SK-N-SH (cell line): Measurements from ENCODE around the gene XCR1.

Experiments used
- CHD2 ChIP-seq: fragments of 150-350 bp; IDR thresholded peaks from 2 replicates; pipeline ENCODE4 v1.6.1; 2018; ENCODE audit warnings: low read length; ENCODE audit not compliant: partially characterized antibody
- CTCF ChIP-seq: fragments of 200-600 bp; sonication (generic); IDR thresholded peaks from 2 replicates; pipeline ENCODE4 v1.6.1; 2017; ENCODE audit warnings: antibody characterized with exemption, mild to moderate bottlenecking, moderate library complexity
- EZH2phosphoT487 ChIP-seq: fragments of 200-600 bp; sonication (generic); IDR thresholded peaks from 2 replicates; pipeline ENCODE4 v1.6.1; 2017; ENCODE audit warnings: low read depth, mixed run types, mild to moderate bottlenecking, antibody characterized with exemption, moderate library complexity, borderline replicate concordance
- JUND ChIP-seq: IDR thresholded peaks from 2 replicates; pipeline ENCODE4 v1.4.0; 2012
- MEF2A ChIP-seq: IDR thresholded peaks from 2 replicates; pipeline ENCODE4 v1.4.0; 2012; ENCODE audit warnings: low read depth, borderline replicate concordance
- POLR2AphosphoS5 ChIP-seq: IDR thresholded peaks from 2 replicates; pipeline ENCODE4 v1.6.1; 2012; ENCODE audit warnings: low read depth, low read length
- RAD21 ChIP-seq: IDR thresholded peaks from 2 replicates; pipeline ENCODE4 v1.6.1; 2012; ENCODE audit warnings: mild to moderate bottlenecking, low read length
- SMC3 ChIP-seq: IDR thresholded peaks from 2 replicates; pipeline ENCODE4 v1.6.1; 2012; ENCODE audit warnings: low read depth, low read length, improper control_type of control experiment
- TAF1 ChIP-seq: IDR thresholded peaks from 2 replicates; pipeline ENCODE4 v1.6.1; 2012; ENCODE audit warnings: low read depth, mild to moderate bottlenecking, low read length, moderate library complexity, borderline replicate concordance
- YY1 ChIP-seq: IDR thresholded peaks from 2 replicates; pipeline ENCODE4 v1.4.0; 2012; ENCODE audit warnings: low read depth, mild to moderate bottlenecking
- ZBTB33 ChIP-seq: IDR thresholded peaks from 2 replicates; pipeline ENCODE4 v1.4.0; 2012; ENCODE audit warnings: low read depth, borderline replicate concordance

GRCh38 chr3:45985532-45986302 lies 41.6 kb downstream of the XCR1 start:
- TF ChIP-seq SMC3 (no peak), EZH2phosphoT487 (no peak), JUND (no peak), CHD2 (no peak), CTCF (no peak), POLR2AphosphoS5 (no peak), TAF1 (no peak), ZBTB33 (no peak), YY1 (no peak), MEF2A (no peak), RAD21 (no peak)
